ENCODE measurements around the gene PDE10A.

PDE10A gene

DNA sequence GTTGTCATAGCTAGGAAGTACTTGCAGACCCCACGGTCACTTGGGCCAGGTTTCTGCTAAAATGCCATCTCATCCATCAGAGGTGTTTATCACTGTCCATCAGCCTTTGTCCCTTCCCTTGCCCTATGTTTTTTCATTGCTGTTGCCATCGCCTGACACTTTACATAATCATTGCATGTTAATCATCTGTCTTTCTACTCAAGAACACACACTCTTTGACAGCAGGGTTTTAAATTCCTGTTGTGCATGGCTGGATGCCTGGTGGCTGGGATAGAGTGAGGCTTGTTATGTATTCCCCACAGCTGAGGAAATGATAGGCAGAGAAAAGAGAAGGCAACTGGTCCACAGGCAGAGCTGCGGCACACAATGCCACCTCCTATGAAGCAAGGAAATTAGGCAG, 341.9 kb downstream of the PDE10A start:
- no peaks in the 10 kb centered on the region for H3K36me3 ChIP-seq (ENCODE audit: control insufficient read depth in 5 of 5, insufficient read depth in 5 of 5, low read length in 5 of 5)
- no peak overlapping the region for H3K9ac ChIP-seq (ENCODE audit: low read length in 5 of 5)
- H3K27ac ChIP-seq (ENCODE audit: low read depth, low read length): no peak overlapping the region
- peaks cover 6 to 20% (median 17%) of the 10 kb centered on the region in 5 donors for H3K9me3 ChIP-seq (ENCODE audit: control insufficient read depth in 5 of 5, low read length in 5 of 5)
- H3K4me1 ChIP-seq (ENCODE audit: control insufficient read depth in 5 of 5, insufficient read depth in 5 of 5, low read length in 5 of 5): peaks cover 0 to 2% (median 0%) of the 10 kb centered on the region in 5 donors
- peak overlapping the region in 1 of 5 donors; percentile 0 for H3K4me3 ChIP-seq (ENCODE audit: low read depth in 1 of 5, low read length in 5 of 5)
- H3K27me3 ChIP-seq (ENCODE audit: control insufficient read depth in 5 of 5, insufficient read depth in 4 of 5, low read length in 5 of 5): no peaks in the 10 kb centered on the region

DNA sequence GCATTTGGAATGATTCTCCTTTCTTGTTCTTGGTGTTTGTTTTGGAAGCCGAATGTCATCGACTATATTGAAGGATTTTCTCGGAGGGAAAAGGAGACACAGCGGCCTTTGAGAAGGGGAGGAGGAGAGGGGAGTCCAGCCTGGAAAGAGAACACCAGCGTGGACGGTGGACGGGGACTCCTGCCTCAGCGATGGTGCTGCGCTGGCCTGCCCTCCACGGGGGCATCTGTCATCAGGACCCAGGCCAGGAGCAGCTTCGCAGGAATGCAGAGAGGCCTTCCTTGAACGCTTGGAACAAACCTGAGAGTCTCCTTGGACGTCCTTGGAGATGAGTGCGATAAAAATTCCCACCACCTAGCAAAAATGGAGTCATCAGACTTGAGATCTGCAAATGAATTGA, 345.3 kb downstream of the PDE10A start:
- H3K9ac ChIP-seq (ENCODE audit: low read length in 5 of 5): no peak overlapping the region
- H3K9me3 ChIP-seq (ENCODE audit: control insufficient read depth in 5 of 5, low read length in 5 of 5): peaks cover 6 to 18% (median 16%) of the 10 kb centered on the region in 5 donors
- no peak overlapping the region for H3K27ac ChIP-seq (ENCODE audit: low read depth, low read length)
- H3K27me3 ChIP-seq (ENCODE audit: control insufficient read depth in 5 of 5, insufficient read depth in 4 of 5, low read length in 5 of 5): no peaks in the 10 kb centered on the region
- H3K4me1 ChIP-seq (ENCODE audit: control insufficient read depth in 5 of 5, insufficient read depth in 5 of 5, low read length in 5 of 5): peaks cover 0 to 2% (median 0%) of the 10 kb centered on the region in 5 donors
- H3K36me3 ChIP-seq (ENCODE audit: control insufficient read depth in 5 of 5, insufficient read depth in 5 of 5, low read length in 5 of 5): no peaks in the 10 kb centered on the region
- no peak overlapping the region for H3K4me3 ChIP-seq (ENCODE audit: low read depth in 1 of 5, low read length in 5 of 5)

DNA sequence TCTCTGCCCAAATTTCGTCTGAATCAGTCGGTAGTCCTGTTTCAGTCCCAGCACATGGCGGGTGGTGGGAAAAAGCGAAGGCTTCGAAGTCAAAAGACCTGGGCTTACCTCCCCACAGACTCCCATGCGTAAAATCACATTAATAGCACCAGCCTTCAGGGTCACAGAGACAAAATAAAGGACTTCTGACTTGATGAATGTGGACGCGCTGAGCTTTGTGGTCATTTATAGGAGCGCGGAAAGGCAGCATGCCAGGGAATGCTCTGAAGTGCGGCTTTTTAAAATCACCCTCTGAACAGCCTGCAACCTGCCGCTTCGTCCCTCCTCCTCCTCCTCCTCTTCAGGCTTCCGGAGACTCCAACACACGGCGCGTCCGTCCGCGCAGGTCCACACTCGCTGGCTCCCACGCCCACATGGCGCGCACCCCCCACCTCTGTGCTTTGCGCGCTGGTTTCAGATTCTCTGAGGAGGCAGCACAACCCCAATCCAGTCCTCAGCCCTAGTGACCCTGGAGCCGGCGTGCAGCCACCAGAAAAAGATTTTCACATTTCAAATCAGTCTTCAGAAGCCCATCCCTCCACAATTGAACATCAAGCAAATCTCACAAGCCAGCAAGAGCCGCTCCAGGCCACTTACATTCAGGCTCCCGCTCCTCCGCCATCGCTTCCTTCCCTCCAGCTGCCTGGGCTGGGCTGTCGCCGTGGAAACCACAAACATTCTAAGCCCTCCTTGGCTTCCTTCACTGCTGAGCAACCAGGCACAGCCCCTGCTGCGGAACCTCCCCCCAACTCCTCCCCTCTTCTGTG, 353.9 kb downstream of the PDE10A start, which contains the start of gene C6orf118:
Gene C6orf118 (minus strand): TSS at position 680 of the 806 bp plus-strand sequence. CDS start 19 bp downstream, at position 661.
- H3K4me3 ChIP-seq (ENCODE audit: low read depth in 1 of 5, low read length in 5 of 5): peak within 1 kb of the TSS; percentile 56 to 67 (median 64)
- peak within 1 kb of the TSS in 2 of 5 donors; percentile 20 to 23 for H3K9ac ChIP-seq (ENCODE audit: low read length in 5 of 5)
- H3K4me1 ChIP-seq (ENCODE audit: control insufficient read depth in 5 of 5, insufficient read depth in 5 of 5, low read length in 5 of 5): peaks cover 0 to 11% (median 10%) of the 10 kb centered on the region in 5 donors
- peaks cover 0 to 2% (median 0%) of the 10 kb centered on the region in 5 donors for H3K27me3 ChIP-seq (ENCODE audit: control insufficient read depth in 5 of 5, insufficient read depth in 4 of 5, low read length in 5 of 5)
- H3K27ac ChIP-seq (ENCODE audit: low read depth, low read length): no peak within 1 kb of the TSS
- no peaks in the 10 kb centered on the region for H3K36me3 ChIP-seq (ENCODE audit: control insufficient read depth in 5 of 5, insufficient read depth in 5 of 5, low read length in 5 of 5)
- no peaks in the 10 kb centered on the region for H3K9me3 ChIP-seq (ENCODE audit: control insufficient read depth in 5 of 5, low read length in 5 of 5)

DNA sequence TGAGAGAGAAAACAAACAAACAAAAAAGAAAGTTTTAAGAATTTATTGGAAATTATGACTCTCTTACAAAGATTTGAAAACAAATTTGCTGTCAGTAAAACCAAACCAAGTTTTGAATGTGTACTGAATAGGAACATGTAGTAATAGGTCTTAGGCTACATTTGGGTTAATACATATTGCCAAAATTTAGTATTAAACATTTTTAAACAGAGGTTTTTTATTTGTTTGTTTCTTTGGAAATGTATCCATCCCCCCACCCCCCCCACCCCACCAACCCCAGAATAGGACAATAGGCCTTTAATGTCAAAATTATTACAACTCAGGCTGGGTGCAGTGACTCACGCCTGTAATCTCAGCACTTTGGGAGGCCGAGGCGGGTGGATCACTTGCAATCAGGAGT, 356.1 kb downstream of the PDE10A start:
- Histone ChIP-seq H3K27ac (ENCODE audit: low read depth, low read length) (no peak overlapping the region), H3K27me3 (ENCODE audit: control insufficient read depth in 5 of 5, insufficient read depth in 4 of 5, low read length in 5 of 5) (peaks cover 0 to 2% (median 0%) of the 10 kb centered on the region in 5 donors), H3K9ac (ENCODE audit: low read length in 5 of 5) (no peak overlapping the region), H3K4me1 (ENCODE audit: control insufficient read depth in 5 of 5, insufficient read depth in 5 of 5, low read length in 5 of 5) (peaks cover 0 to 11% (median 10%) of the 10 kb centered on the region in 5 donors), H3K36me3 (ENCODE audit: control insufficient read depth in 5 of 5, insufficient read depth in 5 of 5, low read length in 5 of 5) (no peaks in the 10 kb centered on the region), H3K4me3 (ENCODE audit: low read depth in 1 of 5, low read length in 5 of 5) (no peak overlapping the region), H3K9me3 (ENCODE audit: control insufficient read depth in 5 of 5, low read length in 5 of 5) (peaks cover 0 to 2% (median 0%) of the 10 kb centered on the region in 5 donors)

DNA sequence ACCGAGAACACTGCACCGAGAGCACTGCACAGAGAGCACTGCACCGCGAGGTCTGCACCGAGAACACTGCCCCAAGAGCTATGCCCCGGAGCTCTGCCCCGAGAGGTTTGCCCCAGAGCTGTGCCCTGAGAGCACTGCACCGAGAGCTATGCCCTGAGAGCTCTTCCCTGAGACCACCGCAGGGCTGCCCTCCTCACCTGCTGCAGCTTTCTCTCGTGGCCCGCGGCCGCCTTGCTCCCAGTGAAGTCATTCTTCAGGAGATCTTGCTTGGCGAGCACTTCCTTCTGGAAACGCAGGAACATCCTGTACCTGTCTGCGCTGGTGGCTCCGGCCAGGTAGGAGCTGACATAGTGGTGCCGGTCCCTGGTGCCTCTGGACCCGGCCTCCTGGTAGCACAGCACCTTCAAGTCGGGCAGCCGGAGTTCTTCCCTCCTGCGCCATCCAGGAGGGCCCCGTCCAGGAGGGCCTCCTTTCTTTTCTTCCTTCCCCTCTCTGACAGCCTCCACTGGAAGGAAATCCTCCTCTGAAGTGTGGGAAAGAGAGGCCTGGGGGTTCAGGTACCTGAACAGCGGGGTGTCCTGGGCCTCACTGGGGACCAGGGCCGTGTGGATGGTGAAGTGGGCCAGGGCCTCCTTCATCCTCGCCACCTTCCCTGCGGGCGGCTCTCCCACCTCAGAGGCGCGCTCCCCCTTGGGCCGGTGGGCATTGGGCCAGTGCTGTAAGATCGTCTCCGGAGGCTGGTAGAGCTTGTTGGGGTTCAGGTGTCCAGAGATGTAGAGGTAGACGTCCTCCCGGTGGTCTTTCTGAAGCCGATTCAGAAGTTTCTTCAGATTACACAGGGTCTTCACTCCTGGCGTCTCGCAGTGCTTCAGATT, 361.4 kb downstream of the PDE10A start:
- no peaks in the 10 kb centered on the region for H3K4me1 ChIP-seq (ENCODE audit: control insufficient read depth in 5 of 5, insufficient read depth in 5 of 5, low read length in 5 of 5)
- no peaks in the 10 kb centered on the region for H3K36me3 ChIP-seq (ENCODE audit: control insufficient read depth in 5 of 5, insufficient read depth in 5 of 5, low read length in 5 of 5)
- no peak overlapping the region for H3K9ac ChIP-seq (ENCODE audit: low read length in 5 of 5)
- H3K27ac ChIP-seq (ENCODE audit: low read depth, low read length): no peak overlapping the region
- no peaks in the 10 kb centered on the region for H3K27me3 ChIP-seq (ENCODE audit: control insufficient read depth in 5 of 5, insufficient read depth in 4 of 5, low read length in 5 of 5)
- H3K4me3 ChIP-seq (ENCODE audit: low read depth in 1 of 5, low read length in 5 of 5): no peak overlapping the region
- peaks cover 0 to 4% (median under 1%) of the 10 kb centered on the region in 5 donors for H3K9me3 ChIP-seq (ENCODE audit: control insufficient read depth in 5 of 5, low read length in 5 of 5)

DNA sequence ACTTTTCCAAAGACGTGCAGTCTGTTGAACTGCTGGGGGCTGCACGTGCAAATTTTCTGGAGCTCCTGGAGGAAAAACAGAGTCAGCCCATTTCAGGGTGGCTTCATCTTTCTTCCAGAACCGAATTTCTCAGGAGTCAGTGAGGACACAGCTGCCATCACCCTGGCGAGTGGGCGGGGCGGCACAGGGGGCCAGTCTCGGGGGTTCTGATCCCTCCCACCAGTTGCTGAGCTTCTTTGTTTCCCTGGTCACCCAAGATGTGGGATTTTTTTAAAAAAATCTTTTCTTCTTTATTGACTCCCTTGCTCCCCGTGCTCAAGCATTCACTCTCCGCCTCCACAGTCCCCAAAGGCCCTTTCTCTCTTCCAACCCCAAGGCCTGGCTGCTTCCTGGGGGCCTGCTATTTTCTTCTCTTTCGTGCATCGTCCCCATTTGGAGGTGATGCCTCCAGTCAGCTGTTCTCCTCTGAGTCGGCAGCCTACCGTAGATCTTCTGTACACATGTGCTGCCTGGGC, 362.6 kb downstream of the PDE10A start:
- no peaks in the 10 kb centered on the region for H3K4me1 ChIP-seq (ENCODE audit: control insufficient read depth in 5 of 5, insufficient read depth in 5 of 5, low read length in 5 of 5)

DNA sequence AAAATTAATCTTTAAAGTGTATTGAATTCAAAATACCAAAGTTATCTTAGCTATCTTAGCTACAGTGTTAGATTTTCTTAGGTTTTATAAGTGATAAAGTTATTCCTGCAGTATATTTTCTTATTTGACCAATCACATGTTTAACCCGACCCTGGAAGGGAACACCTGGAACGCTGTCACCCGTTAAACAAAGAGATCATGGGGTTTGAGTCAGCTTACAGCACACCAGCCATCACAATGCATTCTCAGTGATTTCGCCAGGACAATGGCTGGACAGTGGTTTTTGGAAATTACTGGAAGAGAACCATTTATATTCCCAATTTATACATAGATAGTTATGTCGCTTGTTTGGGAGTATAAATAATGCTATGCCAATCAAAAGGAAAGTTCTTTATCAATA, 364.2 kb downstream of the PDE10A start:
- Histone ChIP-seq H3K4me1 (ENCODE audit: control insufficient read depth in 5 of 5, insufficient read depth in 5 of 5, low read length in 5 of 5) (no peaks in the 10 kb centered on the region), H3K27me3 (ENCODE audit: control insufficient read depth in 5 of 5, insufficient read depth in 4 of 5, low read length in 5 of 5) (no peaks in the 10 kb centered on the region), H3K27ac (ENCODE audit: low read depth, low read length) (no peak overlapping the region), H3K36me3 (ENCODE audit: control insufficient read depth in 5 of 5, insufficient read depth in 5 of 5, low read length in 5 of 5) (no peaks in the 10 kb centered on the region), H3K9me3 (ENCODE audit: control insufficient read depth in 5 of 5, low read length in 5 of 5) (peaks cover 0 to 4% (median 3%) of the 10 kb centered on the region in 5 donors), H3K4me3 (ENCODE audit: low read depth in 1 of 5, low read length in 5 of 5) (no peak overlapping the region), H3K9ac (ENCODE audit: low read length in 5 of 5) (no peak overlapping the region)

More for the DNA sequence above, 362.6 kb downstream of the PDE10A start:
- no peaks in the 10 kb centered on the region for H3K36me3 ChIP-seq (ENCODE audit: control insufficient read depth in 5 of 5, insufficient read depth in 5 of 5, low read length in 5 of 5)
- no peak overlapping the region for H3K4me3 ChIP-seq (ENCODE audit: low read depth in 1 of 5, low read length in 5 of 5)
- H3K9me3 ChIP-seq (ENCODE audit: control insufficient read depth in 5 of 5, low read length in 5 of 5): peaks cover 0 to 4% (median 3%) of the 10 kb centered on the region in 5 donors
- no peak overlapping the region for H3K9ac ChIP-seq (ENCODE audit: low read length in 5 of 5)
- no peaks in the 10 kb centered on the region for H3K27me3 ChIP-seq (ENCODE audit: control insufficient read depth in 5 of 5, insufficient read depth in 4 of 5, low read length in 5 of 5)
- no peak overlapping the region for H3K27ac ChIP-seq (ENCODE audit: low read depth, low read length)

DNA sequence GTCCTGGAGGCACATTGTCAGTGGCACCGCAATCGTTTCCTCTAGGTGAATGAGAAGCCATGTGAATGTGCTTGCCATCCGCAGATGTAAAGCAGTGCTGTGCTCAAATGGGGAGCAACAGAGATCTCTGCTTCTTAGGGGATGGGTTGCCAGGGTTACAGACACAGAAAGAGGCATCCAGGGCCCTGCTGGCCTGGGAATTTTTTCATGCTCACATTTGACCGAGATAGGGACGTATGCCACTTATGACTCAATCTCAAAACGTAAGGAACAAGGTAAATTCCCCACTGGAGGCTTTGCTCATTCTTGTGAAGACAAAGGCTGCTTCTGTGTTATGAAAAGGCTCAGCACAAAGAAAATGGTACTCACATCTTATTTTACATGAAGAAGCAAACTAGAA, 364.6 kb downstream of the PDE10A start:
- Histone ChIP-seq H3K9ac (ENCODE audit: low read length in 5 of 5) (no peak overlapping the region), H3K36me3 (ENCODE audit: control insufficient read depth in 5 of 5, insufficient read depth in 5 of 5, low read length in 5 of 5) (no peaks in the 10 kb centered on the region), H3K4me1 (ENCODE audit: control insufficient read depth in 5 of 5, insufficient read depth in 5 of 5, low read length in 5 of 5) (no peaks in the 10 kb centered on the region), H3K9me3 (ENCODE audit: control insufficient read depth in 5 of 5, low read length in 5 of 5) (peaks cover 0 to 4% (median 3%) of the 10 kb centered on the region in 5 donors), H3K4me3 (ENCODE audit: low read depth in 1 of 5, low read length in 5 of 5) (no peak overlapping the region), H3K27ac (ENCODE audit: low read depth, low read length) (no peak overlapping the region), H3K27me3 (ENCODE audit: control insufficient read depth in 5 of 5, insufficient read depth in 4 of 5, low read length in 5 of 5) (no peaks in the 10 kb centered on the region)

DNA sequence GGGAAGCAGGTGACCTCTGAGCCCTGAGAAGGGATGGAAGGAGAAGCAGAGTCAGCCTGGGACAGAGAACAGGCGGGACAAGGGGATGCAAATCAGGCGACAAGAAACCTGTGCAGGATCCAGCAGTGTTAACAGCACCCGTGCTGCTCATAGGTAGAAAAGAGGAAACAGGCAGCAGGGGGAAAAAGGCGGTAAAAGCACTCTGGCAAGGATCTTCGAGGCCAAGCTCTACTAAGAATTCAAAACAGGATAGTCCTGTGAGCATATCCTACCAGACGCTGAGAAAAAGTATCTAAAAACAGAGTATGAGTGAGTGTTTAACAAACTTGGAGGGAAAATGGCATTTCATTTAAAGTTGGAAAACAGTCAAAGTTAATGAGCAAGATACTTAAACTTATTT, 370.4 kb downstream of the PDE10A start:
- Histone ChIP-seq H3K36me3 (ENCODE audit: control insufficient read depth in 5 of 5, insufficient read depth in 5 of 5, low read length in 5 of 5) (no peaks in the 10 kb centered on the region), H3K4me3 (ENCODE audit: low read depth in 1 of 5, low read length in 5 of 5) (no peak overlapping the region)

More for the DNA sequence above, 370.4 kb downstream of the PDE10A start:
- Histone ChIP-seq H3K27me3 (ENCODE audit: control insufficient read depth in 5 of 5, insufficient read depth in 4 of 5, low read length in 5 of 5) (no peaks in the 10 kb centered on the region), H3K9ac (ENCODE audit: low read length in 5 of 5) (no peak overlapping the region), H3K9me3 (ENCODE audit: control insufficient read depth in 5 of 5, low read length in 5 of 5) (peaks cover 0 to 8% (median 0%) of the 10 kb centered on the region in 5 donors), H3K27ac (ENCODE audit: low read depth, low read length) (no peak overlapping the region), H3K4me1 (ENCODE audit: control insufficient read depth in 5 of 5, insufficient read depth in 5 of 5, low read length in 5 of 5) (no peaks in the 10 kb centered on the region)
